Measurements from ENCODE around the gene FLYWCH1. TPM values are rescaled to one million over a fixed set of nuclear protein-coding genes. Genes with fewer than 3 reads are reported as not detected.

FLYWCH1 gene
- total and polyA plus RNA-seq, 9 of the 15 experiments (the other 6 are each of a cell fraction or from before 2014, with no cell fraction given), result 0.18 to 33.6 (median 11.3) TPM

DNA sequence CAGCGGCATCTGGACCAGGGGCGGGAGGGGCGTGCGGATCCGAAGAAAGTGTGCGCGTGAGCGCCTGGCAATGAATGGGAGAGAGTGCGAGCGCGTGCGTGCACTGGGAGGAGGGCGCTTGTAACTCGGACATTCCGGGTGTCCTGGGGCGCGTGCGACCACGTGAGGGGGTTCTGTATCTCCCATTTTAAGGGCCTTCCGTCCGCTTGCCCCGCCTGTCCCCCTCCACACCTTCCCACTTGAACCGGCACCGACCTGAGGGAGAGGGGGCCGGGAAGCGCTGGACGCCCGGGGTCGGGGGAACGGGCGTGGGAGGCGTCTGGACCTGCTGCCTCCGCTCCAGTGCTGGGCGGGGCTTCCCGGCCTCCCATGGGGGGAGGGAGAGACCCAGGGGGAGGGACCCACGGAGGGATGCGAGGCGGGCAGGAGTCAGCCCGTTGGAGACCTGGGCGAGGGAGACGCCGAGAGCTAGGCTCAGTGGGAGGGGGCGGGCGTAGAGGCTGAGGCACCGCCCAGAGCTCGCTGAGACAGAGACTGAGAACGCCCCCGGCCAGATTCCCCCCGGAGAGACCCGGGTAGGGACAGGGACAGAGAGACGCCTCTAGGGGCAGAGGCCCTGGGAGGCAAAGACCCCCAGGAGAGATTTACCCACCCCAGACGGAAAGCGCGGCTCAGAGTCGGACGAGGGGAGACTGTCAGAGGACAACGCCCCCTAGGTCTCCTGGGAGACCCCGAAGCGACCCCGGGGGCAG is 52.2 kb downstream of the FLYWCH1 start, which contains the start of gene KREMEN2 (continued):
- TF ChIP-seq, protein P1, sequence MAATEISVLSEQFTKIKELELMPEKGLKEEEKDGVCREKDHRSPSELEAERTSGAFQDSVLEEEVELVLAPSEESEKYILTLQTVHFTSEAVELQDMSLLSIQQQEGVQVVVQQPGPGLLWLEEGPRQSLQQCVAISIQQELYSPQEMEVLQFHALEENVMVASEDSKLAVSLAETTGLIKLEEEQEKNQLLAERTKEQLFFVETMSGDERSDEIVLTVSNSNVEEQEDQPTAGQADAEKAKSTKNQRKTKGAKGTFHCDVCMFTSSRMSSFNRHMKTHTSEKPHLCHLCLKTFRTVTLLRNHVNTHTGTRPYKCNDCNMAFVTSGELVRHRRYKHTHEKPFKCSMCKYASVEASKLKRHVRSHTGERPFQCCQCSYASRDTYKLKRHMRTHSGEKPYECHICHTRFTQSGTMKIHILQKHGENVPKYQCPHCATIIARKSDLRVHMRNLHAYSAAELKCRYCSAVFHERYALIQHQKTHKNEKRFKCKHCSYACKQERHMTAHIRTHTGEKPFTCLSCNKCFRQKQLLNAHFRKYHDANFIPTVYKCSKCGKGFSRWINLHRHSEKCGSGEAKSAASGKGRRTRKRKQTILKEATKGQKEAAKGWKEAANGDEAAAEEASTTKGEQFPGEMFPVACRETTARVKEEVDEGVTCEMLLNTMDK (IDR thresholded peaks at IDR 0.05; ENCODE audit: borderline replicate concordance, insufficient read depth, low read depth, low read length, poor library complexity, severe bottlenecking), result peak; percentile 34
- TF ChIP-seq MYC (IDR thresholded peaks at IDR 0.05; ENCODE audit: low read depth, low read length) (peak; percentile 63), MYC (CRISPR knock-in tag; IDR thresholded peaks at IDR 0.05; ENCODE audit: borderline replicate concordance, low read depth) (no peak), ZNF764 (CRISPR knock-in tag; IDR thresholded peaks at IDR 0.05; ENCODE audit: low read depth) (no peak), POLR3G (IDR thresholded peaks at IDR 0.05; ENCODE audit: extremely low read depth, insufficient read length, insufficient replicate concordance) (no peak), HIVEP1 (CRISPR knock-in tag; IDR thresholded peaks at IDR 0.05) (no peak), MXI1 (IDR thresholded peaks at IDR 0.05; ENCODE audit: low read depth, low read length) (peak; percentile 59; the same call in 1 of the 2 replicates), ZNF3 (CRISPR knock-in tag; IDR thresholded peaks at IDR 0.05) (no peak), C11orf30 (IDR thresholded peaks at IDR 0.05; ENCODE audit: low read depth) (no peak), POLR2A (conservative IDR thresholded peaks at IDR 0.05) (peak; percentile 83), KDM1A (IDR thresholded peaks at IDR 0.05) (peak in 1 of 2 experiments; percentile 63; a peak in 2 of 4 replicates), ZNF263 (CRISPR knock-in tag; IDR thresholded peaks at IDR 0.05; ENCODE audit: borderline replicate concordance) (peak; percentile 45; the same call in 1 of the 2 replicates), CEBPG (CRISPR knock-in tag; IDR thresholded peaks at IDR 0.05) (peak; percentile 17; the same call in 1 of the 2 replicates), CEBPG (tag; conservative IDR thresholded peaks at IDR 0.05 in 1 of 2, IDR thresholded peaks at IDR 0.05 in 1 of 2) (no peak), HNRNPK (IDR thresholded peaks at IDR 0.05; ENCODE audit: low read depth, low read length, poor library complexity, severe bottlenecking) (no peak), ETS1 (conservative IDR thresholded peaks at IDR 0.05; ENCODE audit: control insufficient read depth, low read depth, low read length) (peak; percentile 60; the same call in 1 of the 2 replicates), EGR1 (conservative IDR thresholded peaks at IDR 0.05) (peak; percentile 84), THAP7 (CRISPR knock-in tag; IDR thresholded peaks at IDR 0.05) (no peak), ZNF707 (CRISPR knock-in tag; conservative IDR thresholded peaks at IDR 0.05) (no peak), HINFP (tag; conservative IDR thresholded peaks at IDR 0.05; ENCODE audit: low read depth) (no peak)
- TF ChIP-seq, protein P2, sequence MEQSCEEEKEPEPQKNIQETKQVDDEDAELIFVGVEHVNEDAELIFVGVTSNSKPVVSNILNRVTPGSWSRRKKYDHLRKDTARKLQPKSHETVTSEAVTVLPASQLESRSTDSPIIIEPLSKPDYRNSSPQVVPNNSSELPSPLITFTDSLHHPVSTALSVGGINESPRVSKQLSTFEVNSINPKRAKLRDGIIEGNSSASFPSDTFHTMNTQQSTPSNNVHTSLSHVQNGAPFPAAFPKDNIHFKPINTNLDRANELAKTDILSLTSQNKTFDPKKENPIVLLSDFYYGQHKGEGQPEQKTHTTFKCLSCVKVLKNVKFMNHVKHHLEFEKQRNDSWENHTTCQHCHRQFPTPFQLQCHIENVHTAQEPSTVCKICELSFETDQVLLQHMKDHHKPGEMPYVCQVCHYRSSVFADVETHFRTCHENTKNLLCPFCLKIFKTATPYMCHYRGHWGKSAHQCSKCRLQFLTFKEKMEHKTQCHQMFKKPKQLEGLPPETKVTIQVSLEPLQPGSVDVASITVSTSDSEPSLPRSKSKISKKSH (CRISPR knock-in tag; IDR thresholded peaks at IDR 0.05), result no peak

All from K562 (cell line).